HepG2 (cell line): ENCODE data around the gene MAN2B2. TPM values are rescaled to one million over a fixed set of nuclear protein-coding genes. Genes with fewer than 3 reads are reported as not detected.

ENCODE experiments used
- ATAC-seq: fragments of 200-7000 bp; cut with Tn5 transposase; 3 replicates; pipeline ENCODE4 v1.9.1; 2020; ENCODE audit warnings: mild to moderate bottlenecking, moderate library complexity
- BruUV-seq: library from RNA; stranded (reverse); fragments of 400-500 nt; replicated peaks from 2 replicates; lab custom pipeline; 2021; lab: Mats Ljungman, UMichigan
- CTCF ChIA-PET: fragments of 300-600 bp; formaldehyde crosslinking; extraction: SDS; loops from one replicate; lab custom pipeline; 2021; ENCODE audit warnings: low total read pairs, inconsistent platforms, low intra/inter-chr PET ratio; lab: Yijun Ruan, JAX
- POLR2A ChIA-PET: fragments of 350-600 bp; sonication (Branson Sonifier 250); formaldehyde crosslinking; loops from one replicate; lab custom pipeline; 2020; ENCODE audit warnings: antibody characterized with exemption, inconsistent platforms; lab: Yijun Ruan, JAX
- DNase-seq: peaks from one replicate; pipeline ENCODE4 v3.0.0-alpha.2; 2015; ENCODE audit warnings: low spot score
- FAIRE-seq: peaks from 3 replicates; lab custom pipeline; 2011; peaks lifted over from hg19 to GRCh38; lab: Jason Lieb, UNC
- H2AFZ ChIP-seq: one replicate; pipeline ENCODE4 v1.6.1; 2011; ENCODE audit warnings: low read length, inconsistent platforms
- H3K27ac ChIP-seq: fragments of 300-600 bp; 3 replicates; pipeline ENCODE4 v1.8.0; 2011; ENCODE audit warnings: mixed run types, mild to moderate bottlenecking, mixed read lengths, low read length, inconsistent platforms; ENCODE audit not compliant: insufficient read depth; ENCODE audit errors: extremely low read length
- H3K27me3 ChIP-seq, 2 experiments: fragments of 200-600 bp in 1 of 2; 2 replicates in 1 of 2; 3 replicates in 1 of 2; pipeline versions ENCODE4 v1.6.0 to v1.8.0; 2011; ENCODE audit warnings: low read length in 2 of 2, mild to moderate bottlenecking in 2 of 2, moderate library complexity in 2 of 2, inconsistent platforms in 1 of 2; ENCODE audit not compliant: insufficient read depth in 2 of 2, control insufficient read depth in 1 of 2
- H3K36me3 ChIP-seq, 2 experiments: fragments of 200-600 bp in 1 of 2; replicated peaks in 1 of 2; 2 replicates in 1 of 2; 3 replicates in 1 of 2; pipeline versions ENCODE4 v1.5.1 to v1.8.0; 2011; ENCODE audit warnings: low read length in 2 of 2, inconsistent platforms in 1 of 2; ENCODE audit not compliant: insufficient read depth in 2 of 2, control insufficient read depth in 1 of 2
- H3K4me1 ChIP-seq: 2 replicates; pipeline ENCODE4 v1.5.1; 2012; ENCODE audit warnings: low read length, inconsistent platforms; ENCODE audit not compliant: insufficient read depth
- H3K4me2 ChIP-seq: 2 replicates; pipeline ENCODE4 v1.6.0; 2011; ENCODE audit warnings: low read depth, low read length, inconsistent platforms
- H3K4me3 ChIP-seq, 3 experiments: fragments of 200-600 bp in 1 of 3; sonication (generic), shearing (Covaris generic) in 1 of 3; replicated peaks in 1 of 3; 2 replicates each; pipeline ENCODE4 v1.5.1; 2011 to 2016; ENCODE audit warnings: low read length in 3 of 3, inconsistent platforms in 2 of 3, low read depth in 2 of 3, mild to moderate bottlenecking in 2 of 3, control low read depth in 1 of 3, mixed read lengths in 1 of 3; ENCODE audit not compliant: insufficient read depth in 1 of 3
- H3K79me2 ChIP-seq: one replicate; pipeline ENCODE4 v1.6.1; 2011; ENCODE audit warnings: low read length, inconsistent platforms; ENCODE audit not compliant: insufficient read depth
- H3K9ac ChIP-seq: 2 replicates; pipeline ENCODE4 v1.6.0; 2011; ENCODE audit warnings: mild to moderate bottlenecking, low read depth, low read length, inconsistent platforms; ENCODE audit not compliant: insufficient read depth
- H3K9me3 ChIP-seq: 2 replicates; pipeline ENCODE4 v1.5.1; 2012; ENCODE audit warnings: mild to moderate bottlenecking, low read length
- H4K20me1 ChIP-seq: 2 replicates; pipeline ENCODE4 v1.6.0; 2011; ENCODE audit warnings: inconsistent platforms, mild to moderate bottlenecking, low read length, moderate library complexity; ENCODE audit not compliant: insufficient read depth
- ASH2L ChIP-seq: fragments of 300-600, 200-600 bp; sonication (generic); IDR thresholded peaks from 2 replicates; pipeline ENCODE4 v1.7.0; 2017; ENCODE audit warnings: low read depth, mild to moderate bottlenecking, moderate library complexity, mixed read lengths, low read length; ENCODE audit not compliant: insufficient read length
- DR1 ChIP-seq: sonication (generic); formaldehyde crosslinking; IDR thresholded peaks from 2 replicates; pipeline ENCODE4 v1.8.0; 2021; ENCODE audit warnings: mild to moderate bottlenecking, missing genetic modification reagents, inconsistent platforms
- HNRNPH1 ChIP-seq: fragments of 200-400 bp; formaldehyde crosslinking; optimal IDR thresholded peaks from 2 replicates; pipeline ENCODE3; 2017; ENCODE audit warnings: mild to moderate bottlenecking, low read depth, low read length
- MAFF ChIP-seq: IDR thresholded peaks from 2 replicates; pipeline ENCODE4 v1.6.1; 2011; ENCODE audit warnings: low read depth, low read length, improper control_type of control experiment
- RAD21 ChIP-seq: fragments of 450-650 bp; formaldehyde crosslinking; IDR thresholded peaks from 2 replicates; pipeline ENCODE4 v1.5.0; 2020; ENCODE audit warnings: mild to moderate bottlenecking
- SMC3 ChIP-seq: IDR thresholded peaks from 2 replicates; pipeline ENCODE4 v1.6.1; 2011; ENCODE audit warnings: low read length, improper control_type of control experiment
- ZMYM2 ChIP-seq: sonication (generic); formaldehyde crosslinking; IDR thresholded peaks from 2 replicates; pipeline ENCODE4 v1.8.0; 2022; ENCODE audit warnings: mild to moderate bottlenecking, missing genetic modification reagents
- ZNF234 ChIP-seq: sonication (generic); formaldehyde crosslinking; conservative IDR thresholded peaks from 2 replicates; pipeline ENCODE4 v1.5.1; 2020; ENCODE audit warnings: mild to moderate bottlenecking, missing genetic modification reagents
- ZNF329 ChIP-seq: sonication (generic); formaldehyde crosslinking; IDR thresholded peaks from 2 replicates; pipeline ENCODE4 v1.9.0; 2021; ENCODE audit warnings: low read depth, mild to moderate bottlenecking, missing genetic modification reagents
- ZNF33A ChIP-seq: sonication (generic); formaldehyde crosslinking; IDR thresholded peaks from 2 replicates; pipeline ENCODE4 v1.5.1; 2020; ENCODE audit warnings: missing genetic modification reagents, mild to moderate bottlenecking, moderate library complexity, borderline replicate concordance
- ZZZ3 ChIP-seq: sonication (generic); formaldehyde crosslinking; IDR thresholded peaks from 2 replicates; pipeline ENCODE4 v1.4.0; 2020; ENCODE audit warnings: missing genetic modification reagents, mild to moderate bottlenecking, borderline replicate concordance
- WGBS: methylation state at CpG from one replicate; pipeline ENCODE4 v1.1.6; 2017; ENCODE audit warnings: low lambda C conversion rate; 5-methylcytosine and 5-hydroxymethylcytosine counted together
- in situ Hi-C: cut with HindIII; loops from 2 replicates; pipeline ENCODE4 v1.10.0; 2017; ENCODE audit warnings: low pct_unique_long_range_greater_than_20kb; ENCODE audit not compliant: extremely low pct_ligation_motif_present
- intact Hi-C: fragments of 100-400 bp; cut with micrococcal nuclease; formaldehyde crosslinking; loops from one replicate; pipeline ENCODE4 v1.10.0; 2022; ENCODE audit not compliant: unreplicated experiment
- polyA plus RNA-seq, 8 experiments: library from polyadenylated mRNA; depleted of rRNA in 3 of 8; stranded (reverse) in 7 of 8; unstranded in 1 of 8; fragments of >200 nt; fragmentation: Illumina TruSeq in 4 of 8; extraction: Trizol in 4 of 8; gene quantifications; 2 replicates each; pipeline versions ENCODE4 v1.2.1 to v1.2.3, GENCODE V29; 2011 to 2016; ENCODE audit warnings: low read depth in 4 of 8, missing spikeins in 1 of 8, mixed read lengths in 1 of 8; ENCODE audit not compliant: insufficient read depth in 1 of 8
- total RNA-seq, 5 experiments: library from RNA; depleted of rRNA; stranded (reverse); fragments of >200 nt; fragmentation: Illumina TruSeq; extraction: Trizol; gene quantifications; 2 replicates each; pipeline ENCODE4 v1.2.3, GENCODE V29; 2016; ENCODE audit warnings: low read depth in 1 of 5
- TF ChIP-seq, protein P1 (sequence below): sonication (generic); formaldehyde crosslinking; IDR thresholded peaks from 2 replicates; pipeline ENCODE4 v1.8.0; 2022; ENCODE audit warnings: low read depth, missing genetic modification reagents
- TF ChIP-seq, protein P2 (sequence below): IDR thresholded peaks from 2 replicates; pipeline ENCODE4 v1.6.1; 2012; ENCODE audit warnings: inconsistent platforms

Gene MAN2B2
- total and polyA plus RNA-seq, 2 of the 13 experiments (the other 11 are each of a cell fraction or from before 2014, with no cell fraction given) = 4.8 to 5.4 TPM

DNA sequence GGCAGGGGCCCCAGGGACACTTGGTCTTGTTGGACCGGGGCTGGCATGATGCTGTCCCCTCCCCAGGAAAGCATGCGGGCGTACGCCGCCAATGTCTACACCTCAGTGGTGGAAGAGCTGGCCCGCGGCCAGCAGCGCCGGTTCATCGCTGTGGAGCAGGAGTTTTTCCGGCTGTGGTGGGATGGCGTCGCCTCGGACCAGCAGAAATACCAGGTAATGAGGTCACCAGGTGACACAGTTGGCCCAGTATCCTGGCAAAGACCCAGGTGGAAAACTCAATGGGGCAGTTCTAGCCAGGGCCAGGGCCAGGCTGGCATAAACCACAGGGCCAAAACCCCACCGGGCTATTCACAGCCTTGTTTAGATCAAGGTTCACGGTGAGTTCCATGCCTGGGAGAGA is 1.5 kb downstream of the MAN2B2 start:
- H3K9ac ChIP-seq = no peak overlapping the region
- H3K4me2 ChIP-seq = no peak overlapping the region
- H3K79me2 ChIP-seq = no peaks in the 10 kb centered on the region
- in situ Hi-C loops (no loop called here), intact Hi-C loops (no loop called here)
- no peak for DNase-seq
- ChIA-PET CTCF (no interaction called here), POLR2A (no interaction called here)
- no TSS peak for BruUV-seq
- peaks cover 7 to 16% of the 10 kb centered on the region in 2 experiments; a peak in 3 of 5 replicates for H3K36me3 ChIP-seq
- H3K4me3 ChIP-seq = no peak overlapping the region
- TF ChIP-seq ASH2L (no peak), DR1 (CRISPR knock-in tag) (no peak), HNRNPH1 (no peak), MAFF (no peak)
- TF ChIP-seq, all 625 proteins: peak for 0
- H2AFZ ChIP-seq = no peak overlapping the region
- no peaks in the 10 kb centered on the region for H4K20me1 ChIP-seq
- FAIRE-seq (no peak), ATAC-seq (no peak)
- WGBS = 79% methylated on average over 2 of the region's 16 CpGs
- H3K4me1 ChIP-seq = peaks cover 21% of the 10 kb centered on the region
- H3K9me3 ChIP-seq = peaks cover 3% of the 10 kb centered on the region; the same call in 1 of the 2 replicates
- H3K27me3 ChIP-seq = peaks cover 2 to 15% of the 10 kb centered on the region in 2 experiments; a peak in 2 of 5 replicates
- no peak overlapping the region for H3K27ac ChIP-seq

DNA sequence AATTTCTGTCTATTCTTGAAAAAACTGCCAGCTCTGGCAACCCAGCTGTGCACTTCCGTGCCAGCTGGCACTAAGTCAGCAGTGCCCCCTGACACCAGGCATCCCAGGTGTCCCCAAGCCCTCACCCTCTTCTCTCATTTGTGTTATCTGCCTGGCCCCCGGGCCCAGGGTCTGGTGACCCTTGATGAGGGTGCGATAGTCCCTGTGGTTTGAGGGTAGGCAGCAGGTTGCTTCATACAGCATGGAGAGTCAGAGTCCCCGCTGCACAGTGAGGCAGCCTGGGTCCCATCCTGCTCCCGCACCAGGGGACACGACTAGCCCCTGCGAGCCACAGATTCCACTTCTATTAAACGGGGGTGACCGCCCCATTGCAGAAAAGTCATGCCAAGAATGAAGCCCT is 1.9 kb downstream of the MAN2B2 start:
- Histone ChIP-seq H4K20me1 (no peaks in the 10 kb centered on the region), H3K9ac (no peak overlapping the region), H3K27ac (no peak overlapping the region), H3K4me2 (no peak overlapping the region), H2AFZ (no peak overlapping the region), H3K36me3 (peaks cover 7 to 16% of the 10 kb centered on the region in 2 experiments; a peak in 3 of 5 replicates), H3K4me3 (no peak overlapping the region), H3K27me3 (peaks cover 2 to 11% of the 10 kb centered on the region in 2 experiments; a peak in 2 of 5 replicates), H3K9me3 (no peaks in the 10 kb centered on the region), H3K4me1 (peaks cover 21% of the 10 kb centered on the region), H3K79me2 (no peaks in the 10 kb centered on the region)
- intact Hi-C loops = no loop called here
- no peak for DNase-seq
- CTCF ChIA-PET = no interaction called here
- TF ChIP-seq ZNF329 (CRISPR knock-in tag) = no peak
- TF ChIP-seq ZZZ3 (CRISPR knock-in tag) = no peak
- TF ChIP-seq ZNF33A = no peak
- TF ChIP-seq, protein P1, sequence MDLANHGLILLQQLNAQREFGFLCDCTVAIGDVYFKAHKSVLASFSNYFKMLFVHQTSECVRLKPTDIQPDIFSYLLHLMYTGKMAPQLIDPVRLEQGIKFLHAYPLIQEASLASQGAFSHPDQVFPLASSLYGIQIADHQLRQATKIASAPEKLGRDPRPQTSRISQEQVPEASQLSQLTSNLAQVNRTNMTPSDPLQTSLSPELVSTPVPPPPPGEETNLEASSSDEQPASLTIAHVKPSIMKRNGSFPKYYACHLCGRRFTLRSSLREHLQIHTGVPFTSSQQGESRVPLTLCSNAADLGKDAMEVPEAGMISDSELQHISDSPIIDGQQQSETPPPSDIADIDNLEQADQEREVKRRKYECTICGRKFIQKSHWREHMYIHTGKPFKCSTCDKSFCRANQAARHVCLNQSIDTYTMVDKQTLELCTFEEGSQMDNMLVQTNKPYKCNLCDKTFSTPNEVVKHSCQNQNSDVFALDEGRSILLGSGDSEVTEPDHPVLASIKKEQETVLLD (CRISPR knock-in tag) = no peak
- TF ChIP-seq ZNF234 = no peak
- no peak for TF ChIP-seq SMC3
- TF ChIP-seq, protein P2, sequence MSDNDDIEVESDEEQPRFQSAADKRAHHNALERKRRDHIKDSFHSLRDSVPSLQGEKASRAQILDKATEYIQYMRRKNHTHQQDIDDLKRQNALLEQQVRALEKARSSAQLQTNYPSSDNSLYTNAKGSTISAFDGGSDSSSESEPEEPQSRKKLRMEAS = no peak
- TF ChIP-seq RAD21 (CRISPR knock-in tag) = no peak
- no peak for TF ChIP-seq ZMYM2 (CRISPR knock-in tag)
- POLR2A ChIA-PET = no interaction called here
- FAIRE-seq = no peak
- WGBS = 93% methylated on average over 5 of the region's 9 CpGs
- in situ Hi-C loops = no loop called here
- no peak for ATAC-seq
- no TSS peak for BruUV-seq
